Fibroblast of pulmonary artery (primary cell): ENCODE measurements around the gene DDX41.

Experiments used
- DNase-seq: peaks from one replicate; pipeline ENCODE4 v3.0.0-alpha.2; 2010; ENCODE audit warnings: low read depth
- H3K4me3 ChIP-seq: replicated peaks from 2 replicates; pipeline ENCODE4 v1.5.1; 2011; ENCODE audit warnings: low read depth, mild to moderate bottlenecking, control low read depth, low read length, moderate library complexity
- CTCF ChIP-seq: IDR thresholded peaks from 2 replicates; pipeline ENCODE4 v1.5.1; 2011; ENCODE audit warnings: mild to moderate bottlenecking, control low read depth, low read length, inconsistent platforms; ENCODE audit errors: missing control alignments

Gene DDX41

GRCh38 chr5:177468329-177468684 lies 48.5 kb downstream of the DDX41 start:
- no peak for DNase-seq
- TF ChIP-seq CTCF = no peak

GRCh38 chr5:177467436-177467835 lies 49.3 kb downstream of the DDX41 start:
- DNase-seq = no peak
- TF ChIP-seq CTCF = no peak
- no peak overlapping the region for H3K4me3 ChIP-seq

More at GRCh38 chr5:177468329-177468684, 48.5 kb downstream of the DDX41 start:
- H3K4me3 ChIP-seq = no peak overlapping the region

DNA sequence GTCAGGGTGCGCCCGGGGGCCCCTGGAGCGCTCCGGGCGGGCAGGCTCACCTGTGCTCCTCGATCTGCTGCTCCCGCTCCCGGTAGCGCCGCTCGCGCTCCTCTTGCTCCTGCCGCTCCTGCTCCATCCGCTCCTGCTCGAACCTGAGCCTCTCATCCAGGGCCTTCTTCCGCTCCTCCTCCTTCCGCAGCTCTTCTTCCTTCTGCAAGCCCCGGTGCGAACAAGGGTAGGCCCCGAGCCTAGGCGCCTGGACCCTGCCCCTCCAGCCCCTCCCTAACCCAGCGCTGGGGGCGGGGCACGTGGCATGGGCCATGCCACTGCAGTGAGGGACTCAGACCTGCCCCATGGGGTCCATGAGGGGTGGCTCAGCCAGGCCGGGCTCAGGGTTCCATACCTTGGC lies 49.9 kb downstream of the DDX41 start:
- no peak overlapping the region for H3K4me3 ChIP-seq
- TF ChIP-seq CTCF = no peak
- no peak for DNase-seq

DNA sequence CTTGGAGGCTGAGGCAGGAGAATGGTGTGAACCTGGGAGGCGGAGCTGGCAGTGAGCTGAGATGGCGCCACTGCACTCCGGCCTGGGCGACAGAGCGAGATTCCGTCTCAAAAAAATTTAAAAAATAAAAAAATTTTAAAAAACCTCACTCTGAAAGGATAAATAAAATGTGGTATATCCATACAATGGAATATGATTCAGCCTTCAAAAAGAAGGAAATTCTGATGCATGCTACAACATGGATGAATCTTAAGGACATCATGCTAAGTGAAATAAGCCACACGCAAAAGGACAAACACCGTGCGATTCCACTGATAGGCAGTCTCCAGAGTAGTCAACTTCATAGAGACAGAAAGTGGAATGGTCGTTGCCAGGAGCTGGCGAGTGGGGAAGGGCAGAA lies 51.7 kb downstream of the DDX41 start:
- no peak for DNase-seq
- no peak for TF ChIP-seq CTCF
- no peak overlapping the region for H3K4me3 ChIP-seq

DNA sequence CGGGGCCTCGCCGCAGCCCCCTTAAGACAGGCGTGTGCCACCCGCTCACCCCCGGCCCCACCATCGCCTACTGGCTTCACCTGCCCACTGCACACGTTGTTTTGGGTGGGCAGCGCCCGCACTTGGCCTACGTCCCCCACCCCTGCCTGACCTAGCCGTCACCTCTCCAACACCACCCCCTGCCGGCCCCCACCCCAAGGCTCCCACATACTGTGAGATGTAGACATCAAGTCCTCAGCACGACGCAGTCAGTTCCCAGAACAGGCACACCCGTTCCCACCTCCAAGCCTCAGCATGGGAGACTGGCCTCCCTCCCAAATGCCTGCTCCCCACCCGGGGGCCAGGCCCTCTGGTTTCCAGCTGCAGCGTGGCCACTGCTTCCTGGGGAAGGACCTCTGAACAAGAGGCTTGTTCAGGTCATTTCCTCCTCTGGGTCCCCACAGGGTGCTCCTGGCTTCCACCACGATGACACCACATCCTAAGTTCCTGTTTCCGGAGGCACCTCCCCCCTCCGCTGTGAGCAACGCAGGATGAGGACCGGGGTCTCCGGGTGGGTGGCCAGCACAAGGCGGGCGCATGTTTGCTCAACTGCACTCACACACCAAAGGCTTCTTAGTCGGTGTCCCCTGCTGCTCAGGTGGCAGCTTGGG lies 54.6 kb downstream of the DDX41 start:
- no peak for DNase-seq
- no peak overlapping the region for H3K4me3 ChIP-seq
- TF ChIP-seq CTCF = no peak
